DMS 273 (cell line): Measurements from ENCODE around the gene FCHO1.

Source experiments
- DNase-seq: peaks from one replicate; lab custom pipeline; 2025; ENCODE audit not compliant: unreplicated experiment; lab: John Stamatoyannopoulos, UW

The FCHO1 gene

DNA sequence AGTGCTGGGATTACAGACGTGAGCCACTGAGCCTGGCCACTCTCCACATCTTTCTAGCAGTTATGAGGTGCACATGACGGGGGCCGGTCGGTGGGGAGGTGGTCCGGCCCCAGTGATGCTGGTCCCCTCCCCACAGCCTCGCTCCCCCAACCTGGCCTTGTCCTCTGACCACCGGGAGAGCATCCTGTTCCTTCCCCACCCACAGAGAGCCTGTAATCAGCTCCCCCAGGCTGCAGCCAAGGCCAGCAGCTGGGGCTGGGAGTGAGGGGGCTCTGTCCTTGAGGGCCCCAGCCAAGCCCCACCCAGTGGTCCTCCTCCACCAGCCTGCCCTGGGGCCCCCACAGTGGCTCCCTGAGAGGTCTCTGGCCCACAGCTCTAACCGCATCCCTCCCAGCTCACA lies 73.1 kb downstream of the FCHO1 start:
- no peak for DNase-seq

DNA sequence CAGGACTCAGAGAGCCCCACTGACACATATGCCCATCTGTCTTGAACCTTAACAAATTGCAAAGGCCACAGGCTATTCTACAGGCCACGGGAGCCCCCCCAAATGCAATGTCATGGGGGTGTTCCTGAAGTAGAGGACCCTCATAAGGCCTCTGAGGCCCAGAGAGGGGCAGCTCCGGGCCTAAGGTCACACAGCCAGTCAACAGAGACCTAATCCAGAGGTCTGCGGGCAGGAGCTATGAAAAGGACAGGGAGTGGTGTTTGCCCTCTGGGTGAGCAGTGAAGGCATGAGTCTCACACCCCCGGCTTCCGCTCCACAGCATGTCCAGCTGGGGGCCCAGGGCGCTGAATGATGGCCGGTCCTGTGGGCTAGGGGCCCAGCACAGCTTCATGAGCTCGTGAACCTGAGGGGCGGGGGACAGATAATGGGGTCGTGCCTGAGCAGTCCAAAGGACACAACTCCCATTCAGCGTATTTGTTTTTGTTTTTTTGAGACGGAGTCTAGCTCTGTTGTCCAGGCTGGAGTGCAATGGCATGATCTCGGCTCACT lies 75.3 kb downstream of the FCHO1 start:
- no peak for DNase-seq

DNA sequence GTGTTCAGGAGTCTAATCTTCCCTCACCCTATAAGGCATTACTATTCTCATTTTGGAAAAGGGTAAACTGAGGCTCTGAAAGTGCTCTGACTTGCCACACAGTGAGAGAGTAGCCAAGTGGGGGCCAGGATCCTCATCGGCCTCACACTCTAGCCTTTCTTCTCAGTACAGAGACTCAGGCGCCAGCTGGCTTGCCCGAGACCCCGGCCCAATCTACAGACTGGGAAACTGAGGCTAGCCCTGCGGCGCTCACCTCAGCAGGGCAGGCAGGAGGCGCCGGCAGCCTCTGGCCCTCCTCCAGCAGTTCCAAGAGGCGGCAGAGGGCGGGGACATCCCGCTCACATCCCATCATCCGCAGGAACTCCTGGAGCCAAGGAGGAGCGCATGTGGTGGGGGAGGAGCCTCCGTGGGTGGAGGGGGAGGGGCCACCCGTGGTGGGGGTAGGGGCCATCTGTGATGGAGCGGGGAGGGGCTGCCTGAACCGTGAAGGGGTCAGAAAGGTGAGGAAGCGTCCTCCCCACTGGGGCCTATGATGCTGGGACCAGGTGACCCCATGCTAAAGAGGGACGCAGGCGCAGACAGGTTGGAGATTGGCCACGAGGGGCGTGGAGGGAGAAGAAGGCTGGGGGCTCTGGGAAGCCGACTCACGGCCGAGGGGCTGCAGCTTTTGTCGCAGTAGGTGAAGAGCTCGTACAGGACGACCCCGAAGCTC lies 78.7 kb downstream of the FCHO1 start:
- peak; percentile 90 for DNase-seq

DNA sequence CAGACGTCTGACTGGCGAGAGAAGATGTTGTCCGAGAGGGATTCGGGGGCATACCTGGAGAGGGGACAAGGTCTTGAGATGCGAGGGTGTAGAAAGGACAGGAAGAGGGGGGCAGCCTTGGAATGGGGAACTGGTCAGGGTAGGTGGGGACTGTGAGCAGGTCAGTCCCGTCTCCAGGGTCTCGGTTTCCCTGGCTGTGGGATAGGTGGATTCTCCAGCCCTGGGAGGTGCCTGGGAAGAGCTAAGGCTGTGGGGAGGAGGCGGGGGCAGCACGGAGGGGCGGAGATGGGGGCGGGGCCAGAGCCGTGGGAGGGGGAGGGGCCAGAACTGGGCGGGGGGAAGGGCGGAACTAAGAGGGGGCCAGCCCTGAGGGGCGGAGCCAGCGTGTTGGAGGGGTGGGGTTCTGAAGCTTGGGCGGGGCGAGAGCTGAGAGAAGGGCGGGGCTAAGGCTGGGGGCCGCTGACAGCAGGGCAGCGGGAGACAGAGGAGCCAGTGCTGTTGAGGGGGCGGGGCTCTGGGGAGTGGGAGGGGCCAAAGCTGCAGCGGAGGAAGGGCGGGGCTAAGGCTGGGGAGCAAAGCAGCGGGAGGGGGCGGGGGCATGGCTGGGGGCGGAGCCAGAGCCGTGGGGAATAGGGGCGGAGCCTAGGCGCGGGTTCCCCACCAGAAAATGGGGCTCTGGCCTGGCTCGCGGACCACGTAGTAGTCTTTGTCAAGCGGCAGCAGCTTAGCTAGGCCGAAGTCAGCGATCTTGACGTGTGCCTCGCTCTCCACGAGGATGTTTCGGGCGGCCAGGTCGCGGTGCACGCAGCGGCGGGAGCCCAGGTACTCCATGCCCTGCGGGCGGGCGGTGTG lies 79.5 kb downstream of the FCHO1 start:
- DNase-seq = peak; percentile 93

DNA sequence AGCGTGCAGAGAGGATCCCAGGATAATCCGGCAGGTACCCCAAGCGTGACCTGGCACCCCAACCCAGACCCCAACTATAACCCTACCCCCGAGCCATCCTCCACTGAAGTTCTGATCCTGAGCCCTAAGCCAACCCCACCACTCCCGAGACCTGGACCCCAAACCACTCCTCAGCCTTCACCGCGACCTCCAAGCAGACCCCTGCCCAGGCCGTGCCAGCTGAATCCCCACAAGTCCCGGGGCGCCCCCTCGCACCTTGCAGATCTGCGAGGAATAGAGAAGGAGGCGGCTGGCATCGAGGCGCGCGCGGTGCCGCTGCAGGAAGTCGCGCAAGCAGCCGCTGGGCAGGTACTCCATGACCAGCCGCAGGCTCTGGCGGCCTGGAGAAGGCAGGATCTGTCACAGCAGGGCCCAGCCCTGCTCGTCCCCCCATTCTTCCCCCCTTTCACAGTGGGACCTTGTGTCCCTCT lies 80.2 kb downstream of the FCHO1 start:
- no peak for DNase-seq

DNA sequence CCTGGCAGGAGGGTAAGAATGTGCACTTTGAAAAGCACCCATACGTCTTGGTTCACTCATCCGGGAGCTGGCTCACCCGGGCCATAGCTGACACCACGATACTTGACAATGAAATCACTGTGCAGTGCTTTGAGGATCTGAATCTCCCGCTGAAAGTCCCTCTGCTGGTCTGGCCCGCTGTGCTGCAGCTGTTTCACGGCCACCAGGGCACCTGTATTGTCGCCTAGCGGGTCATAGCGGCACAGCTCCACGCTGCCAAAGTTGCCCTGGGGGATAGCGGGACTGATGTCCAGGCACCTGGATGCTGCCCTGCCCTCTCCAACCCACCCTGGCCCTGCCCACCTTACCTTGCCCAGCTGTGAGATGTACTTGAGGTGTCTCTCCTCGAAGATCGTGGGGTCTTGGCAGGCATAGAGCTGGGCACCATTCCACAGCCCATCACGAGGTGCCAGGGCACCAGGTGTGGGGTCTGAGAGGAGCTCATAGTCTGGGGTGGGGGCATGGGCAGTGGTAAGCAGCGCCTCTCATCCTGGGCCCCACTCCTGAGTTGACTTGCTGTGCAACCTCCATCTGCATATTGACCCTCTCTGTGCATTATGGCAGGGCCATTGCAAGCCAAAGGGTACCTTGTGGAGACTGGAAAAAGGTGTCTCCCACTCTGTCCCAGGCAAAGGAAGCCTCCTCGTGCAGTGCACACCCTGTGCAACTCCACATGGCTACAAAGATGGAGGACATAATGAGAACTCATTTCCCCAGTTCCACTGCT lies 81.3 kb downstream of the FCHO1 start:
- DNase-seq = no peak

DNA sequence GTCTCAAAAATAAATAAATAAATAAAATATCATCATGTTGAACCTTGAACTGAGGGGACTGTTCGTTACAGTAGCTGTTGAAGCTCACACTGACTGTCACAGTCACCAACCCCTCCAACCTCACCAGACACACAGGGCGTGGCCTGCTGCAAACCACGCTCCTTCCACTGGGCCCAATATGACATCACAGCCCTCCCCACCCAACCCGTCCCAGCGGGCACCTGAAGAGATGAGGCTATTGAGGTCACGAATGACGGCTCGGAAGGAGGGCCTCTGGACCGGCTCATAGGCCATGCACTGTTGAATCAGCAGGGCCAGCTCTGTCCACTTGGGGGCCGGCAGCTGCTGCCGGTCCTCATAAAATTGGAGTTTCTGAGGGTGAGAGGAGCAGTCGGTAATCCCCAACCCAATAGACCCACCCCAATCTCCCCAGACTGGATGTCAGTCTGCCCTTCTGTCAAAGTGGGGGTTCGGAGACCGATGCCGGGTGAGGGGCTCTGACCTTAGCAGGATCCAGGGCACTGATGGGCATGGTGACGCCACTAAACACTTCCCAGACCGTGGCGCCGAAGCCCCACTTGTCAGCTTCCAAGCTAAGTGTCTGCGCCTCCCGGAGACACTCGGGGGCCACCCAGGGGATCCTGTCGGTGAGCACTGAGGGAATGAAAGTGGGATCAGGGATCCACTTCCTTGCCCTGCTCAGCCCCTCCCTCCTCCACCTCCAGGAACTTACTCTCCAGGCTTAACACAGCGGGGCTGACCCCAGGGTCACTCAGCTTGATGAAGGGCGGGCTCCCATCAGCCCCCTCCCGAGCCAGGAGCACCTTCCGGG lies 83.3 kb downstream of the FCHO1 start:
- no peak for DNase-seq

DNA sequence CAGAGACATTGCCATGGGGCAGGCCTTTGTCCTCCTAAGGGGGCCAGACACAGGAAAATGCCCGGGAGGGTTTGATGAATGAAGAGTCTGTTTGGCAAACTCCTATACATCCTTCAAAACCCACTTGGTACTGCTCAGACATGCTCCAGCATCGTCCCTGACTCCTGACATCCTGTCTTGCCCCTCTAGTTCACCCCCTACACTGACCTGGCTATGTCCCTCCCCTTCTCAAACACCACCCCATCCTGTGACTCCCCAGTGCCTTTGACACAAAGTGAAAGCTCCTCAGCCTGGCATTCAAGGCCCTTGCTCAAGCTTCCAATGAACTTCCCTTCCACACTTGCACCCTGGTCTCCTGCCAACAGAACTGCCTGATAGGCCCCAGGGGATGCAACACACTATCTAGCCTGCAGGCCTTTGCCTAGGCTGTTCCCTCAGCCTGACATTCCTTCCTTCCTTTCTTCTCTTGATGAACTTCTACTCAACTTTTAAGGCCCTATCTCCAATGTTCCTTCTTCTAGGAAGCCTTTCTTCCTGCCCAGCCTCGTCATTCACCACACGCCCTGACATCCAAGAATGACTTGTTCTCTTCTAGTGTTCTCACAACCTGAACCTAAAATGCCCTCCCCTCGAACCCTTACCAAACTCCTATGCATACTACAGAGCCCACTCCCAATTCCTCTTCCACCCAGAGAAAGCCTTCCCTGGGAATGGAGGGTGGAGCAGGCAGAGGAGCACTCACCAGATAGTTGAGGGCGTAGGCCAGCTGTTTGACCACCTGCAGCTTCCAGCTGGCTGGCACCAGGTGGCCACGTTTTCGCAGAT lies 84.1 kb downstream of the FCHO1 start:
- DNase-seq = no peak

DNA sequence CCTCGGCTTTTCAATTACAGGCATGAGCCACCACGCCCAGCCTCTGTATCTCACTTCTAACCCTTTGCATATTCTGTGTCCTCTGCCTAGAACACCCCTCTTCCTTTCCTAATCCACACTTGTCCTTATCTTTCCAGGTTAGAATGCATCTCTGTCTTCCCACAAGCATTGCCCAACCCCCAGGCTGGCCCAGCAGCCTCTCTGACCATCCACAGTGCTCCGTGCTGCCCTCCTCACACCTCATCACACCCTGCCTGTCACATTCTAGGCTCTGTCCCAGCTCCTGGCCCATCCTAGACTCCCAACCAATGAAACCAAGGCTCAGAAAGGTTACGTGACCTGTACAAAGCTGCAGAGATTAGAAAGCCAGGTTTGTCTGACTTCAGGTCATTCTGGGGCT lies 85.3 kb downstream of the FCHO1 start:
- no peak for DNase-seq

DNA sequence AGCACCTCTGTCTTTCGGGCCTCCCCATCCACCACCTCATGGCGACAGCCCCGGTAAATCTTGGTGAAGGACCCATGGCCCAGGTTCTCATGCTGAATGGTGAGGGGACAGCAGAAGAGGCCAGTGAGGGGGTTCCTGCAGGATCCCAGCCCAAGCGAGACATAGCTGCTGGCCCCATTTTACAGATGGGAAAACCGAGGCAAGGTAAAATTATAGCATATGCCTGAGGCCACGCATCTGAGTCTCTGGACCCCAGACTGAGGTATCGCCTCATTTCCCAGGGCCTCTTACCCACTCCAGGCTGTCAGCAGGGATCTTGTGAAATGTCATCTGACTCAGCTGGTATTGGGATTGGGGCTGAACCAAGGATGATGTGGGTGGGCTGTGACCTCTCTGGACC lies 86.7 kb downstream of the FCHO1 start:
- no peak for DNase-seq
